GM18507 (cell line): ENCODE data around the gene KRTAP9-4.
"Not testable (repeated sequence)": the region's sequence is repeated elsewhere in the genome, so short reads cannot be mapped to it uniquely, and the experiment has no call there.

Experiments
- DNase-seq: peaks from one replicate; pipeline ENCODE4 v3.0.0; 2011; ENCODE audit warnings: low read depth; ENCODE audit not compliant: insufficient read length; ENCODE audit errors: extremely low spot score
- FAIRE-seq: peaks from 2 replicates; lab custom pipeline; 2011; peaks lifted over from hg19 to GRCh38; lab: Jason Lieb, UNC

Gene KRTAP9-4

GRCh38 chr17:41258406-41258805, 8.9 kb downstream of the KRTAP9-4 start:
- no peak for DNase-seq
- FAIRE-seq = no peak

DNA sequence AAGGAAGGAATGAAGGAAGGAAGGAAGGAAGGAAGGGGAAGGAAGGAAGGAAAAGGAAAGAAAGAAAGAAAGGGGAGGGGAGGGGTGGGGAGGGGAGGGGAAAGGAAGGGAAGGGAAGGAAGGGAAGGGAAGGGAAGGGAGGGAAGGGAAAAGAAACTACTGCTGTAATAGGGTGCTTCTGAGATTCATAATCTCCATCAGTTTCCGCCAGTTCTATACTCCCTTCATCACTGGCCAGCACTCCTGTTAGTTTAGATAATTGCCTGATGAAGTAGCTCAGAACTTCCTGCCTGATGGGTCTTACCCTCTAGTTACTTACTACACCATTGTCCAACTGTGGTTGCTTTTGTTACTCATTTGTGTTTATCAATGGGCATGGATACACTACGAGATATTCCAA, 13.7 kb downstream of the KRTAP9-4 start:
- FAIRE-seq = no peak
- no peak for DNase-seq

- no peak for FAIRE-seq
- no peak for DNase-seq
Measured at GRCh38 chr17:41264599-41264998, 15.1 kb downstream of the KRTAP9-4 start.

- DNase-seq (no peak), FAIRE-seq (no peak)
Measured at GRCh38 chr17:41265078-41265477, 15.6 kb downstream of the KRTAP9-4 start, which contains the start of gene KRTAP9-6. Gene KRTAP9-6 (plus strand): TSS chr17:41265378. CDS start chr17:41265378, 0 bp downstream.

- no peak for FAIRE-seq
- no peak for DNase-seq
Measured at GRCh38 chr17:41267711-41268110, 18.2 kb downstream of the KRTAP9-4 start.

DNA sequence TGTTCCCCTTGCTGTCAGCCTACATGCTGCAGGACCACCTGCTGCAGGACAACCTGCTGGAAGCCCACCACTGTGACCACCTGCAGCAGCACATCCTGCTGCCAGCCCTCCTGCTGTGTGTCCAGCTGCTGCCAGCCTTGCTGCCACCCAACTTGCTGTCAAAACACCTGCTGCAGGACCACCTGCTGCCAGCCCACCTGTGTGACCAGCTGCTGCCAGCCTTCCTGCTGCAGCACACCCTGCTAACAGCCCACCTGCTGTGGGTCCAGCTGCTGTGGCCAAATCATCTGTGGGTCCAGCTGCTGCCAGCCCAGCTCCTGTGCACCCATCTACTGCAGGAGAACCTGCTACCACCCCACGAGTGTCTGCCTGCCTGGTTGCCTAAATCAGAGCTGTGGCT, 21.8 kb downstream of the KRTAP9-4 start:
- DNase-seq, FAIRE-seq: not testable (repeated sequence)

GRCh38 chr17:41271858-41272257, 22.4 kb downstream of the KRTAP9-4 start:
- DNase-seq (no peak), FAIRE-seq (no peak)

DNA sequence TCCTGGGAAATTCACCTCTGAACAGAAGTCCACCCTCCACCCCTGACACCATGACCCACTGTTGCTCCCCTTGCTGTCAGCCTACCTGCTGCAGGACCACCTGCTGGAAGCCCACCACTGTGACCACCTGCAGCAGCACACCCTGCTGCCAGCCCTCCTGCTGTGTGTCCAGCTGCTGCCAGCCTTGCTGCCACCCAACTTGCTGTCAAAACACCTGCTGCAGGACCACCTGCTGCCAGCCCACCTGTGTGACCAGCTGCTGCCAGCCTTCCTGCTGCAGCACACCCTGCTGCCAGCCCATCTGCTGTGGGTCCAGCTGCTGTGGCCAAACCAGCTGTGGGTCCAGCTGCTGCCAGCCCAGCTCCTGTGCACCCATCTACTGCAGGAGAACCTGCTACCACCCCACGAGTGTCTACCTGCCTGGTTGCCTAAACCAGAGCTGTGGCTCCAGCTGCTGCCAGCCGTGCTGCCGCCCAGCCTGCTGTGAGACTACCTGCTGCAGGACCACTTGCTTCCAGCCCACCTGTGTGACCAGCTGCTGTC, 26.2 kb downstream of the KRTAP9-4 start, which contains the start of gene KRTAP9-7:
Gene KRTAP9-7 (plus strand): TSS at position 51 of the 543 bp plus-strand sequence. CDS start 0 bp downstream, at position 51.
- FAIRE-seq, DNase-seq: not testable (repeated sequence)

DNA sequence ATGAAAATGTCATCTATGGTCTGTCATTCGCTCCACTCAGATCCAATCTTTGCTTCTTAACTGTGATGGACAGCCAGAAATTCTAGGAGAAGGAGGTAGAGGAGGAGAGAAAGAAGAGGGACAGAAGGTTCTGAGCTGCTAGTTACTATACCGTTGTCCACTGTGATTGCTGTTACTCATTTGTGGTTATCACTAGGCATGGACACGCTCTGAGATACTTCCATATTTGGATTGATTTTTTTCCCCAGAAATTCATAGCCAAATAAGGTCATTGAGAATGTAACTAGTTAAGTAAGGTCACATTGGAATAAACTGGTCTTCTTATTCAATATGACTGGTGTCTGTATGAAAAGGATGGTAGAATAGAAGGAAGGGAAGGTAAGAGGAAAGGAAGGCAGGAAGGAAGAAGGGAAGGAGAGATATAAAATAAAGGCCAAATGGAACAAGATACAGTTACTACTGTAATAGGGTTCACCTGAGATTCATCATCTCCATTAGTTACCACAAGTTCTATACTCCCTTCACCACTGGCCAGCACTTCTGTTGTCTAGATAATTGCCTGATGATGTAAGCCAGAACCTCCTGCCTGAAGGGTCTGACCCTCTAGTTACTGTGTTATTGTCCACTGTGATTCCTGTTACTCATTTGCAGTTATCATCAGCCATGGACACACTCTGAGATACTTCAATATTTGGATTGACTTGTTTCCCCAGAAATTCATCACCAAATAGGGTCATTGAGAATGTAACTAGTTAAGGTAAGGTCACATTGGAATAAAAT, 28.9 kb downstream of the KRTAP9-4 start:
- FAIRE-seq (no peak), DNase-seq (no peak)

DNA sequence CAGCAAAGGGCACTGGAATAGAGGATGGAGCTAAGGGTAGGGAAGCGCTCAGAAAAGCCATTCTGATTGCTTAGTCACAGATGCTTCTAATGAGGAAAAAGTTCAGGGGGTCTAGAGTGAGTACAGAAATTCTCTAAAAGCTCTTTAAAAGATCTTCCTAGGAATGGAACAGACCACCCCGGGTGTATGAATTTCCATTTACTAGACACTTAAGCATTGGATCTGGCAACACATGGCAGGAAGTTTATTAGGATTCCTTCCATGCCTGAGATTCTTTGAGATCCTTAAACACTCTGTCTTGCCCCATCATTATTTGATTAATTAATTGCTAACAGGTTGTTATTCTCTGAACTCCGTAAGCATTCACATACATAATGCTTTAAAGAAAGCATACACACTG, 34.6 kb downstream of the KRTAP9-4 start:
- no peak for FAIRE-seq
- DNase-seq = no peak

- no peak for FAIRE-seq
- no peak for DNase-seq
Measured at GRCh38 chr17:41284546-41284945, 35.1 kb downstream of the KRTAP9-4 start.

GRCh38 chr17:41287050-41287449, 37.6 kb downstream of the KRTAP9-4 start:
- no peak for FAIRE-seq
- DNase-seq = no peak

GRCh38 chr17:41294016-41294415, 44.5 kb downstream of the KRTAP9-4 start:
- DNase-seq (no peak), FAIRE-seq (no peak)

- no peak for FAIRE-seq
- DNase-seq = no peak
Measured at GRCh38 chr17:41296846-41297245, 47.4 kb downstream of the KRTAP9-4 start.

- FAIRE-seq = no peak
- DNase-seq = no peak
Measured at GRCh38 chr17:41298458-41299135, 49.1 kb downstream of the KRTAP9-4 start.
